HepG2 (cell line): Measurements from ENCODE around the gene SLIT1. TPM values are rescaled to one million over a fixed set of nuclear protein-coding genes. Genes with fewer than 3 reads are reported as not detected.

ENCODE experiments used
- CERS6 ChIP-seq: sonication (generic); formaldehyde crosslinking; IDR thresholded peaks from 2 replicates; pipeline ENCODE4 v1.5.0; 2020; ENCODE audit warnings: missing genetic modification reagents
- FOXP1 ChIP-seq, 2 experiments: fragments of 450-650 bp in 1 of 2; IDR thresholded peaks; 2 replicates each; pipeline ENCODE4 v1.6.1; 2017 to 2018; ENCODE audit warnings: antibody characterized with exemption in 1 of 2
- HINFP ChIP-seq: sonication (generic); formaldehyde crosslinking; IDR thresholded peaks from 2 replicates; pipeline ENCODE4 v1.4.0; 2020; ENCODE audit warnings: low read depth, mild to moderate bottlenecking, missing genetic modification reagents
- HOXA3 ChIP-seq: sonication (generic); formaldehyde crosslinking; IDR thresholded peaks from 2 replicates; pipeline ENCODE4 v1.5.0; 2020; ENCODE audit warnings: missing genetic modification reagents
- NCOA2 ChIP-seq: sonication (generic); formaldehyde crosslinking; IDR thresholded peaks from 2 replicates; pipeline ENCODE4 v1.8.0; 2022; ENCODE audit warnings: inconsistent platforms
- ONECUT2 ChIP-seq: sonication (generic); formaldehyde crosslinking; IDR thresholded peaks from 2 replicates; pipeline ENCODE4 v1.4.0; 2020; ENCODE audit warnings: missing genetic modification reagents
- PBX2 ChIP-seq: IDR thresholded peaks from 2 replicates; pipeline ENCODE4 v1.6.1; 2016; ENCODE audit warnings: control low read depth
- RXRA ChIP-seq: sonication (generic); formaldehyde crosslinking; IDR thresholded peaks from 2 replicates; pipeline ENCODE4 v1.5.1; 2020; ENCODE audit warnings: missing genetic modification reagents
- TBX2 ChIP-seq: sonication (generic); formaldehyde crosslinking; IDR thresholded peaks from 2 replicates; pipeline ENCODE4 v1.5.0; 2020; ENCODE audit warnings: missing genetic modification reagents, mild to moderate bottlenecking, borderline replicate concordance
- TCF7L2 ChIP-seq: IDR thresholded peaks from 2 replicates; pipeline ENCODE4 v1.6.1; 2011; ENCODE audit warnings: mild to moderate bottlenecking, low read depth, low read length, moderate library complexity
- TMF1 ChIP-seq: sonication (generic); formaldehyde crosslinking; IDR thresholded peaks from 2 replicates; pipeline ENCODE4 v1.8.1; 2022; ENCODE audit warnings: low read depth, missing genetic modification reagents
- ZBTB34 ChIP-seq: sonication (generic); formaldehyde crosslinking; IDR thresholded peaks from 2 replicates; pipeline ENCODE4 v1.8.0; 2022; ENCODE audit warnings: mild to moderate bottlenecking, missing genetic modification reagents
- ZNF10 ChIP-seq: sonication (generic); formaldehyde crosslinking; IDR thresholded peaks from 2 replicates; pipeline ENCODE4 v1.4.0; 2020; ENCODE audit warnings: mild to moderate bottlenecking, low read depth, missing genetic modification reagents, borderline replicate concordance
- ZNF382 ChIP-seq: sonication (generic); formaldehyde crosslinking; IDR thresholded peaks from 2 replicates; pipeline ENCODE4 v1.5.0; 2020; ENCODE audit warnings: missing genetic modification reagents, mild to moderate bottlenecking, borderline replicate concordance
- polyA plus RNA-seq, 8 experiments: library from polyadenylated mRNA; depleted of rRNA in 3 of 8; stranded (reverse) in 7 of 8; unstranded in 1 of 8; fragments of >200 nt; fragmentation: Illumina TruSeq in 4 of 8; extraction: Trizol in 4 of 8; gene quantifications; 2 replicates each; pipeline versions ENCODE4 v1.2.1 to v1.2.3, GENCODE V29; 2011 to 2016; ENCODE audit warnings: low read depth in 4 of 8, missing spikeins in 1 of 8, mixed read lengths in 1 of 8; ENCODE audit not compliant: insufficient read depth in 1 of 8
- total RNA-seq, 5 experiments: library from RNA; depleted of rRNA; stranded (reverse); fragments of >200 nt; fragmentation: Illumina TruSeq; extraction: Trizol; gene quantifications; 2 replicates each; pipeline ENCODE4 v1.2.3, GENCODE V29; 2016; ENCODE audit warnings: low read depth in 1 of 5
- TF ChIP-seq, protein P1 (sequence below): sonication (generic); formaldehyde crosslinking; IDR thresholded peaks from 2 replicates; pipeline ENCODE4 v1.4.0; 2020; ENCODE audit warnings: missing genetic modification reagents
- TF ChIP-seq, protein P2 (sequence below): sonication (generic); formaldehyde crosslinking; IDR thresholded peaks from 2 replicates; pipeline ENCODE4 v1.5.1; 2020; ENCODE audit warnings: missing genetic modification reagents, mild to moderate bottlenecking, borderline replicate concordance
- TF ChIP-seq, protein P3 (sequence below): sonication (generic); formaldehyde crosslinking; conservative IDR thresholded peaks from 2 replicates; pipeline ENCODE4 v1.4.0; 2020; ENCODE audit warnings: mild to moderate bottlenecking, missing genetic modification reagents, moderate library complexity

The SLIT1 gene
- total and polyA plus RNA-seq, 2 of the 13 experiments (the other 11 are each of a cell fraction or from before 2014, with no cell fraction given): 0.09 to 0.33 TPM

DNA sequence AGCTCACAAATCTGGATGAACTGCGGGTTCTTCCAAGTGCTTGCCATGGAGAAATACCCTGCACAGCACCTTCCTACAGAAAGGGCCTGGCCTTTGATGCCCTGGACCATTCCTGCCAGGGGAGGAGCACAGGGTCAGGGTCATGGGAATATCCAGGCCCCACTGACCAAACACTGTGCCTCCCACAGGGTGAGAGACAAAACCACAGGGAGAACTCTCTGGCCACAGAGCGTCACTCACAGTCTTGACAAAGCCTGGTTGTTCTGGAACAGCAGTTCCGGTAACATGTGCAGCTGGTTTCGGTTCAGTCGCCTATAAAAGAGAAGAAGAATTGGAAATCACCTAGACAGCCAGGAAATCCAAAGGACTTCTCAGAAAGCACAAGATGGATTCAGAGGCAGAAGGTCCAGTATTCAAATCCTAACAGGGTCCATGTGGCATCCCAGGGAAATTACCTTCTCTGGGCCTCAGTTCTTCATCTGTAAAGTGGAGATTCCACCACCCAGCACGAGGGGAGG lies 28.1 kb downstream of the SLIT1 start (continued):
- peak; percentile 98 for TF ChIP-seq ZBTB34
- TF ChIP-seq RXRA (CRISPR knock-in tag): peak; percentile 99
- TF ChIP-seq TMF1 (CRISPR knock-in tag): no peak
- TF ChIP-seq, protein P1, sequence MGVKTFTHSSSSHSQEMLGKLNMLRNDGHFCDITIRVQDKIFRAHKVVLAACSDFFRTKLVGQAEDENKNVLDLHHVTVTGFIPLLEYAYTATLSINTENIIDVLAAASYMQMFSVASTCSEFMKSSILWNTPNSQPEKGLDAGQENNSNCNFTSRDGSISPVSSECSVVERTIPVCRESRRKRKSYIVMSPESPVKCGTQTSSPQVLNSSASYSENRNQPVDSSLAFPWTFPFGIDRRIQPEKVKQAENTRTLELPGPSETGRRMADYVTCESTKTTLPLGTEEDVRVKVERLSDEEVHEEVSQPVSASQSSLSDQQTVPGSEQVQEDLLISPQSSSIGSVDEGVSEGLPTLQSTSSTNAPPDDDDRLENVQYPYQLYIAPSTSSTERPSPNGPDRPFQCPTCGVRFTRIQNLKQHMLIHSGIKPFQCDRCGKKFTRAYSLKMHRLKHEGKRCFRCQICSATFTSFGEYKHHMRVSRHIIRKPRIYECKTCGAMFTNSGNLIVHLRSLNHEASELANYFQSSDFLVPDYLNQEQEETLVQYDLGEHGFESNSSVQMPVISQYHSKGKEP (CRISPR knock-in tag): no peak
- TF ChIP-seq NCOA2 (CRISPR knock-in tag): peak; percentile 96
- peak; percentile 92 for TF ChIP-seq TBX2 (CRISPR knock-in tag)
- TF ChIP-seq HINFP (CRISPR knock-in tag): 0 out of 2 replicates have a peak, but pooled peaks have one; percentile 28
- TF ChIP-seq CERS6 (CRISPR knock-in tag): no peak
- TF ChIP-seq ZNF10 (CRISPR knock-in tag): no peak
- peak; percentile 74; the same call in 1 of the 2 replicates for TF ChIP-seq HOXA3
- TF ChIP-seq, protein P2, sequence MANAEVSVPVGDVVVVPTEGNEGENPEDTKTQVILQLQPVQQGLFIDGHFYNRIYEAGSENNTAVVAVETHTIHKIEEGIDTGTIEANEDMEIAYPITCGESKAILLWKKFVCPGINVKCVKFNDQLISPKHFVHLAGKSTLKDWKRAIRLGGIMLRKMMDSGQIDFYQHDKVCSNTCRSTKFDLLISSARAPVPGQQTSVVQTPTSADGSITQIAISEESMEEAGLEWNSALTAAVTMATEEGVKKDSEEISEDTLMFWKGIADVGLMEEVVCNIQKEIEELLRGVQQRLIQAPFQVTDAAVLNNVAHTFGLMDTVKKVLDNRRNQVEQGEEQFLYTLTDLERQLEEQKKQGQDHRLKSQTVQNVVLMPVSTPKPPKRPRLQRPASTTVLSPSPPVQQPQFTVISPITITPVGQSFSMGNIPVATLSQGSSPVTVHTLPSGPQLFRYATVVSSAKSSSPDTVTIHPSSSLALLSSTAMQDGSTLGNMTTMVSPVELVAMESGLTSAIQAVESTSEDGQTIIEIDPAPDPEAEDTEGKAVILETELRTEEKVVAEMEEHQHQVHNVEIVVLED: peak; percentile 15; the same call in 1 of the 2 replicates
- TF ChIP-seq, protein P3, sequence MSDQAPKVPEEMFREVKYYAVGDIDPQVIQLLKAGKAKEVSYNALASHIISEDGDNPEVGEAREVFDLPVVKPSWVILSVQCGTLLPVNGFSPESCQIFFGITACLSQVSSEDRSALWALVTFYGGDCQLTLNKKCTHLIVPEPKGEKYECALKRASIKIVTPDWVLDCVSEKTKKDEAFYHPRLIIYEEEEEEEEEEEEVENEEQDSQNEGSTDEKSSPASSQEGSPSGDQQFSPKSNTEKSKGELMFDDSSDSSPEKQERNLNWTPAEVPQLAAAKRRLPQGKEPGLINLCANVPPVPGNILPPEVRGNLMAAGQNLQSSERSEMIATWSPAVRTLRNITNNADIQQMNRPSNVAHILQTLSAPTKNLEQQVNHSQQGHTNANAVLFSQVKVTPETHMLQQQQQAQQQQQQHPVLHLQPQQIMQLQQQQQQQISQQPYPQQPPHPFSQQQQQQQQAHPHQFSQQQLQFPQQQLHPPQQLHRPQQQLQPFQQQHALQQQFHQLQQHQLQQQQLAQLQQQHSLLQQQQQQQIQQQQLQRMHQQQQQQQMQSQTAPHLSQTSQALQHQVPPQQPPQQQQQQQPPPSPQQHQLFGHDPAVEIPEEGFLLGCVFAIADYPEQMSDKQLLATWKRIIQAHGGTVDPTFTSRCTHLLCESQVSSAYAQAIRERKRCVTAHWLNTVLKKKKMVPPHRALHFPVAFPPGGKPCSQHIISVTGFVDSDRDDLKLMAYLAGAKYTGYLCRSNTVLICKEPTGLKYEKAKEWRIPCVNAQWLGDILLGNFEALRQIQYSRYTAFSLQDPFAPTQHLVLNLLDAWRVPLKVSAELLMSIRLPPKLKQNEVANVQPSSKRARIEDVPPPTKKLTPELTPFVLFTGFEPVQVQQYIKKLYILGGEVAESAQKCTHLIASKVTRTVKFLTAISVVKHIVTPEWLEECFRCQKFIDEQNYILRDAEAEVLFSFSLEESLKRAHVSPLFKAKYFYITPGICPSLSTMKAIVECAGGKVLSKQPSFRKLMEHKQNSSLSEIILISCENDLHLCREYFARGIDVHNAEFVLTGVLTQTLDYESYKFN (CRISPR knock-in tag): peak; percentile 87
- TF ChIP-seq TCF7L2: no peak
- TF ChIP-seq ZNF382: no peak
- 0 out of 2 replicates have a peak, but pooled peaks have one; percentile 18 for TF ChIP-seq PBX2 (CRISPR knock-in tag)
- no peak for TF ChIP-seq FOXP1 (IDR thresholded peaks at IDR 0.05)
- peak; percentile 55; the same call in 1 of the 2 replicates for TF ChIP-seq FOXP1 (CRISPR knock-in tag; IDR thresholded peaks at IDR 0.05)
- TF ChIP-seq ONECUT2: 0 out of 2 replicates have a peak, but pooled peaks have one; percentile 14
